ENCODE results near the gene DCLK2. TPM values are rescaled to one million over a fixed set of nuclear protein-coding genes. Genes with fewer than 3 reads are reported as not detected.
A peak's percentile ranks its signal among the peaks of the same experiment; 100 is the strongest.

Gene DCLK2
- total and polyA plus RNA-seq, 12 donors, result 4.1 to 33.4 (median 16.7) TPM

GRCh38 chr4:150280081-150280895, 202.0 kb downstream of the DCLK2 start:
- Histone ChIP-seq H3K9me3 (peaks cover 0 to 23% (median 5%) of the 10 kb centered on the region in 11 donors), H3K4me1 (peaks cover 0 to 11% (median 0%) of the 10 kb centered on the region in 9 donors), H3K4me3 (no peak overlapping the region), H3K36me3 (peaks cover 0 to 35% (median 7%) of the 10 kb centered on the region in 9 donors), H3K27ac (peak overlapping the region in 1 of 10 donors; percentile 10), H3K27me3 (no peaks in the 10 kb centered on the region)
- ATAC-seq (peak in 2 of 8 donors; percentile 29 to 31), DNase-seq (no peak)
- 73 to 76% methylated on average over 9 of the region's 9 CpGs for WGBS, 2 donors
- intact Hi-C loops (cut with DNase I), result no loop called here
- no peak for TF ChIP-seq CTCF (IDR thresholded peaks at IDR 0.05)

- H3K4me3 ChIP-seq, result no peak overlapping the region
- intact Hi-C loops (cut with DNase I), result no loop called here
- WGBS, 2 donors, result 97% methylated on average over 8 of the region's 8 CpGs
- no peak overlapping the region for H3K27ac ChIP-seq
- ATAC-seq (no peak), DNase-seq (no peak)
- no peak for TF ChIP-seq CTCF (IDR thresholded peaks at IDR 0.05)
- H3K27me3 ChIP-seq, result no peaks in the 10 kb centered on the region
- peaks cover 0 to 11% (median 0%) of the 10 kb centered on the region in 9 donors for H3K4me1 ChIP-seq
- peaks cover 0 to 18% (median under 1%) of the 10 kb centered on the region in 11 donors for H3K9me3 ChIP-seq
- H3K36me3 ChIP-seq, result peaks cover 0 to 40% (median 7%) of the 10 kb centered on the region in 9 donors
Measured at GRCh38 chr4:150280975-150281374, 202.7 kb downstream of the DCLK2 start.

- peaks cover 0 to 11% (median 0%) of the 10 kb centered on the region in 9 donors for H3K4me1 ChIP-seq
- H3K9me3 ChIP-seq, result no peaks in the 10 kb centered on the region
- DNase-seq (no peak), ATAC-seq (peak in 4 of 8 donors; percentile 24 to 51 (median 44))
- 61 to 73% methylated on average over 1 of the region's 1 CpG for WGBS, 2 donors
- H3K4me3 ChIP-seq, result no peak overlapping the region
- H3K36me3 ChIP-seq, result peaks cover 0 to 32% (median 3%) of the 10 kb centered on the region in 9 donors
- TF ChIP-seq CTCF (IDR thresholded peaks at IDR 0.05), result no peak
- H3K27ac ChIP-seq, result peak overlapping the region in 1 of 10 donors; percentile 17
- no peaks in the 10 kb centered on the region for H3K27me3 ChIP-seq
- intact Hi-C loops (cut with DNase I), result no loop called here
Measured at GRCh38 chr4:150283689-150284088, 205.4 kb downstream of the DCLK2 start.

- intact Hi-C loops (cut with DNase I), result no loop called here
- H3K36me3 ChIP-seq, result peaks cover 0 to 15% (median 3%) of the 10 kb centered on the region in 9 donors
- ATAC-seq (no peak), DNase-seq (no peak)
- TF ChIP-seq CTCF (IDR thresholded peaks at IDR 0.05), result no peak
- H3K9me3 ChIP-seq, result peaks cover 0 to under 1% (median 0%) of the 10 kb centered on the region in 11 donors
- H3K27me3 ChIP-seq, result no peaks in the 10 kb centered on the region
- H3K27ac ChIP-seq, result no peak overlapping the region
- WGBS, 2 donors, result 89 to 90% methylated on average over 6 of the region's 6 CpGs
- peaks cover 0 to 4% (median 0%) of the 10 kb centered on the region in 9 donors for H3K4me1 ChIP-seq
- H3K4me3 ChIP-seq, result no peak overlapping the region
Measured at GRCh38 chr4:150286656-150287055, 208.4 kb downstream of the DCLK2 start.

Data from heart right ventricle (tissue), 16 donors.